Measurements from ENCODE around the gene POC5. TPM values are rescaled to one million over a fixed set of nuclear protein-coding genes. Genes with fewer than 3 reads are reported as not detected.

Gene POC5
- total and polyA plus RNA-seq, 2 of the 13 experiments (the other 11 are each of a cell fraction or from before 2014, with no cell fraction given), result 6.9 to 9.3 TPM

- TF ChIP-seq ZBTB37 (CRISPR knock-in tag; IDR thresholded peaks at IDR 0.05) (no peak), FOXP4 (CRISPR knock-in tag; IDR thresholded peaks at IDR 0.05) (peak; percentile 43), MIER3 (CRISPR knock-in tag; IDR thresholded peaks at IDR 0.05; ENCODE audit: borderline replicate concordance) (no peak), HOXA9 (CRISPR knock-in tag; IDR thresholded peaks at IDR 0.05; ENCODE audit: borderline replicate concordance) (no peak), MTF2 (CRISPR knock-in tag; IDR thresholded peaks at IDR 0.05; ENCODE audit: borderline replicate concordance) (no peak), ZNF747 (CRISPR knock-in tag; IDR thresholded peaks at IDR 0.05; ENCODE audit: borderline replicate concordance) (no peak; the same call in 1 of the 2 replicates), PAWR (CRISPR knock-in tag; IDR thresholded peaks at IDR 0.05; ENCODE audit: borderline replicate concordance) (no peak), HNRNPH1 (optimal IDR thresholded peaks at IDR 0.05; ENCODE audit: low read depth, low read length) (no peak), NFIC (IDR thresholded peaks at IDR 0.05; ENCODE audit: low read length) (0 out of 2 replicates have a peak, but pooled peaks have one; percentile 34), GTF3A (CRISPR knock-in tag; conservative IDR thresholded peaks at IDR 0.05) (no peak), KAT2B (IDR thresholded peaks at IDR 0.05; ENCODE audit: borderline replicate concordance, low read depth, low read length) (no peak), ZNF543 (CRISPR knock-in tag; IDR thresholded peaks at IDR 0.05) (no peak), FLYWCH1 (CRISPR knock-in tag; IDR thresholded peaks at IDR 0.05) (no peak), ZEB1 (IDR thresholded peaks at IDR 0.05; ENCODE audit: insufficient replicate concordance, low read depth) (no peak), MYPOP (CRISPR knock-in tag; IDR thresholded peaks at IDR 0.05) (no peak), HMGA1 (CRISPR knock-in tag; conservative IDR thresholded peaks at IDR 0.05) (no peak), ZFP37 (CRISPR knock-in tag; IDR thresholded peaks at IDR 0.05; ENCODE audit: borderline replicate concordance) (no peak), IRF1 (CRISPR knock-in tag; IDR thresholded peaks at IDR 0.05; ENCODE audit: low read depth) (no peak), MAFF (IDR thresholded peaks at IDR 0.05; ENCODE audit: low read depth, low read length) (0 out of 2 replicates have a peak, but pooled peaks have one; percentile 2), ZBTB25 (CRISPR knock-in tag; IDR thresholded peaks at IDR 0.05) (no peak), MXD1 (CRISPR knock-in tag; IDR thresholded peaks at IDR 0.05) (no peak)
- TF ChIP-seq, protein P1, sequence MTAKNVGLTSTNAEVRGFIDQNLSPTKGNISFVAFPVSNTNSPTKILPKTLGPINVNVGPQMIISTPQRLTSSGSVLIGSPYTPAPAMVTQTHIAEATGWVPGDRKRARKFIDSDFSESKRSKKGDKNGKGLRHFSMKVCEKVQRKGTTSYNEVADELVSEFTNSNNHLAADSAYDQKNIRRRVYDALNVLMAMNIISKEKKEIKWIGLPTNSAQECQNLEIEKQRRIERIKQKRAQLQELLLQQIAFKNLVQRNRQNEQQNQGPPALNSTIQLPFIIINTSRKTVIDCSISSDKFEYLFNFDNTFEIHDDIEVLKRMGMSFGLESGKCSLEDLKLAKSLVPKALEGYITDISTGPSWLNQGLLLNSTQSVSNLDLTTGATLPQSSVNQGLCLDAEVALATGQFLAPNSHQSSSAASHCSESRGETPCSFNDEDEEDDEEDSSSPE (CRISPR knock-in tag; IDR thresholded peaks at IDR 0.05), result no peak
Observed at GRCh38 chr5:75668977-75669689, 48.1 kb downstream of the POC5 start (continued).
